Osteoblast (primary cell): Measurements from ENCODE around the gene TMOD1. TPM values are rescaled to one million over a fixed set of nuclear protein-coding genes. Genes with fewer than 3 reads are reported as not detected.

Experiments used
- DNase-seq: peaks from one replicate; pipeline ENCODE4 v3.0.0; 2011; ENCODE audit warnings: low spot score, mixed read lengths; ENCODE audit not compliant: insufficient read length; ENCODE audit errors: missing footprints
- H2AFZ ChIP-seq: 2 replicates; pipeline ENCODE4 v1.6.0; 2011; ENCODE audit warnings: mild to moderate bottlenecking, low read length
- H3K27ac ChIP-seq: 2 replicates; pipeline ENCODE4 v1.5.1; 2011; ENCODE audit warnings: mild to moderate bottlenecking, low read depth, low read length, moderate library complexity
- H3K27me3 ChIP-seq: 2 replicates; pipeline ENCODE4 v1.6.0; 2012; ENCODE audit warnings: mild to moderate bottlenecking, control low read depth, inconsistent platforms, low read length, moderate library complexity; ENCODE audit not compliant: insufficient read depth
- H3K36me3 ChIP-seq: 2 replicates; pipeline ENCODE4 v1.5.1; 2011; ENCODE audit warnings: mild to moderate bottlenecking, low read length, control low read depth, moderate library complexity; ENCODE audit not compliant: insufficient read depth
- H3K4me1 ChIP-seq: 2 replicates; pipeline ENCODE4 v1.5.1; 2011; ENCODE audit warnings: mild to moderate bottlenecking, low read length, control low read depth, moderate library complexity; ENCODE audit not compliant: insufficient read depth
- H3K4me2 ChIP-seq: 2 replicates; pipeline ENCODE4 v1.6.0; 2011; ENCODE audit warnings: mild to moderate bottlenecking, low read length; ENCODE audit not compliant: insufficient read depth
- H3K4me3 ChIP-seq: fragments of 200-600 bp; sonication (generic); 3 replicates; pipeline ENCODE4 v1.5.1; 2012; ENCODE audit warnings: mild to moderate bottlenecking, low read length, inconsistent platforms; ENCODE audit not compliant: insufficient read depth
- H3K79me2 ChIP-seq: 2 replicates; pipeline ENCODE4 v1.6.0; 2012; ENCODE audit warnings: mild to moderate bottlenecking, low read length, control low read depth, inconsistent platforms; ENCODE audit not compliant: insufficient read depth
- H3K9me3 ChIP-seq: 2 replicates; pipeline ENCODE4 v1.5.1; 2011; ENCODE audit warnings: low read depth, low read length, control low read depth
- H4K20me1 ChIP-seq: 2 replicates; pipeline ENCODE4 v1.6.0; 2012; ENCODE audit warnings: mild to moderate bottlenecking, low read length, control low read depth; ENCODE audit not compliant: insufficient read depth
- CTCF ChIP-seq: IDR thresholded peaks from 2 replicates; pipeline ENCODE4 v1.5.1; 2011; ENCODE audit warnings: mild to moderate bottlenecking, low read depth, low read length, moderate library complexity; ENCODE audit errors: extremely low read depth
- total RNA-seq: library from RNA; depleted of rRNA; stranded (reverse); fragments of >200 nt; gene quantifications from 2 replicates; pipeline ENCODE4 v1.2.3, GENCODE V29; 2012

The TMOD1 gene
- total RNA-seq, 1 donor = not detected

- Histone ChIP-seq H3K4me3 (no peak overlapping the region), H4K20me1 (no peaks in the 10 kb centered on the region), H3K4me2 (no peak overlapping the region), H3K27ac (no peak overlapping the region), H3K36me3 (peaks cover 7% of the 10 kb centered on the region), H3K4me1 (no peaks in the 10 kb centered on the region), H3K27me3 (no peaks in the 10 kb centered on the region), H3K9me3 (no peaks in the 10 kb centered on the region), H2AFZ (no peak overlapping the region), H3K79me2 (no peaks in the 10 kb centered on the region)
- DNase-seq = no peak
- no peak for TF ChIP-seq CTCF
Observed at GRCh38 chr9:97480174-97480573, 21.3 kb upstream of the TMOD1 start.

- H3K36me3 ChIP-seq = peaks cover 7% of the 10 kb centered on the region
- H3K4me3 ChIP-seq = no peak overlapping the region
- H3K79me2 ChIP-seq = no peaks in the 10 kb centered on the region
- H3K27me3 ChIP-seq = no peaks in the 10 kb centered on the region
- H2AFZ ChIP-seq = no peak overlapping the region
- no peak for DNase-seq
- no peaks in the 10 kb centered on the region for H3K9me3 ChIP-seq
- TF ChIP-seq CTCF = no peak
- no peaks in the 10 kb centered on the region for H3K4me1 ChIP-seq
- H3K4me2 ChIP-seq = no peak overlapping the region
- no peak overlapping the region for H3K27ac ChIP-seq
- H4K20me1 ChIP-seq = no peaks in the 10 kb centered on the region
Observed at GRCh38 chr9:97480749-97481148, 20.7 kb upstream of the TMOD1 start.

GRCh38 chr9:97484134-97484533, 17.3 kb upstream of the TMOD1 start:
- TF ChIP-seq CTCF = no peak

GRCh38 chr9:97487107-97487506, 14.4 kb upstream of the TMOD1 start:
- Histone ChIP-seq H3K27ac (no peak overlapping the region), H3K36me3 (peaks cover 7% of the 10 kb centered on the region), H3K4me2 (no peak overlapping the region), H3K27me3 (no peaks in the 10 kb centered on the region), H3K4me1 (no peaks in the 10 kb centered on the region), H3K4me3 (no peak overlapping the region), H2AFZ (no peak overlapping the region), H3K79me2 (no peaks in the 10 kb centered on the region), H3K9me3 (no peaks in the 10 kb centered on the region), H4K20me1 (no peaks in the 10 kb centered on the region)
- DNase-seq = no peak
- TF ChIP-seq CTCF = peak; percentile 54

More at GRCh38 chr9:97484134-97484533, 17.3 kb upstream of the TMOD1 start:
- Histone ChIP-seq H2AFZ (no peak overlapping the region), H3K27me3 (no peaks in the 10 kb centered on the region), H3K9me3 (no peaks in the 10 kb centered on the region), H3K27ac (no peak overlapping the region), H3K36me3 (peaks cover 7% of the 10 kb centered on the region), H3K4me1 (no peaks in the 10 kb centered on the region), H3K4me2 (no peak overlapping the region), H3K4me3 (no peak overlapping the region), H4K20me1 (no peaks in the 10 kb centered on the region), H3K79me2 (no peaks in the 10 kb centered on the region)
- no peak for DNase-seq
